Measurements from ENCODE around the gene ELAVL4.

DNA sequence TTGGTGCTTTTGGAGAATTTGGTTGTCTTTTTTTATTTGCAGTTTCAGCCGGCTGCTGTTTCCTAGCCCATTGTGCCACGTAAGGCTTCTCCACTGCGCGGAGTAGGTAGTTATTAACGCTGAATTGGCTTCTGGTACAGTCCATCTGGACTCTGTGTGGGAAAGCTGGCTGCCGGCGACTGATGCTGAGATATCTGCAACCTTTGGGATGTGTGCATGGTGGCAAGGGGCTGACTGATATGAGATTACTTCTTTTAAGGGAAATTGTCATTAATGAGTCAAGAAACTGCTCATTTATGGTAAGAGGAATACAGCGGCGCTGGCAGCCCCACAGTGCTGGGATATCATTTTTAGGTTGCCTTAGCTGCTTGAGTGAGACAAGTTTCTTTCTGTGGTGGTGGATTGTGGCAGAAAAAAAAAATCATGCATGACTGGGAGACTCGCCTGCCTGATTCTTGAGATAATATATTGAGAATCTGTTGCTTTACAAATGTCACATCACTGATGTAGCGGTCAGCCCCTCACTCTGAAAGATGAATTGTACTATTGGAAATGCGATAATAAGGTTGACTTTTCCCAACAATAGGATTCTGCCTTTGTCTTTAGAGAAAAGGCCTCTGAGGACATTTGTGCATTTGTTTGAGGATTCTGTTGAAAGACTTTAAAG is 2.5 kb upstream of the ELAVL4 start:
- TF ChIP-seq, protein P1, sequence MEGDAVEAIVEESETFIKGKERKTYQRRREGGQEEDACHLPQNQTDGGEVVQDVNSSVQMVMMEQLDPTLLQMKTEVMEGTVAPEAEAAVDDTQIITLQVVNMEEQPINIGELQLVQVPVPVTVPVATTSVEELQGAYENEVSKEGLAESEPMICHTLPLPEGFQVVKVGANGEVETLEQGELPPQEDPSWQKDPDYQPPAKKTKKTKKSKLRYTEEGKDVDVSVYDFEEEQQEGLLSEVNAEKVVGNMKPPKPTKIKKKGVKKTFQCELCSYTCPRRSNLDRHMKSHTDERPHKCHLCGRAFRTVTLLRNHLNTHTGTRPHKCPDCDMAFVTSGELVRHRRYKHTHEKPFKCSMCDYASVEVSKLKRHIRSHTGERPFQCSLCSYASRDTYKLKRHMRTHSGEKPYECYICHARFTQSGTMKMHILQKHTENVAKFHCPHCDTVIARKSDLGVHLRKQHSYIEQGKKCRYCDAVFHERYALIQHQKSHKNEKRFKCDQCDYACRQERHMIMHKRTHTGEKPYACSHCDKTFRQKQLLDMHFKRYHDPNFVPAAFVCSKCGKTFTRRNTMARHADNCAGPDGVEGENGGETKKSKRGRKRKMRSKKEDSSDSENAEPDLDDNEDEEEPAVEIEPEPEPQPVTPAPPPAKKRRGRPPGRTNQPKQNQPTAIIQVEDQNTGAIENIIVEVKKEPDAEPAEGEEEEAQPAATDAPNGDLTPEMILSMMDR (conservative IDR thresholded peaks at IDR 0.05; ENCODE audit: low read depth, low read length) = no peak
- no peak for TF ChIP-seq EZH2 (IDR thresholded peaks at IDR 0.05; ENCODE audit: borderline replicate concordance, low read depth, low read length, poor library complexity, severe bottlenecking)

Data from A673 (cell line).